ENCODE results near the gene SUOX.
"Not testable (repeated sequence)": the region's sequence is repeated elsewhere in the genome, so short reads cannot be mapped to it uniquely, and the experiment has no call there.

The SUOX gene

DNA sequence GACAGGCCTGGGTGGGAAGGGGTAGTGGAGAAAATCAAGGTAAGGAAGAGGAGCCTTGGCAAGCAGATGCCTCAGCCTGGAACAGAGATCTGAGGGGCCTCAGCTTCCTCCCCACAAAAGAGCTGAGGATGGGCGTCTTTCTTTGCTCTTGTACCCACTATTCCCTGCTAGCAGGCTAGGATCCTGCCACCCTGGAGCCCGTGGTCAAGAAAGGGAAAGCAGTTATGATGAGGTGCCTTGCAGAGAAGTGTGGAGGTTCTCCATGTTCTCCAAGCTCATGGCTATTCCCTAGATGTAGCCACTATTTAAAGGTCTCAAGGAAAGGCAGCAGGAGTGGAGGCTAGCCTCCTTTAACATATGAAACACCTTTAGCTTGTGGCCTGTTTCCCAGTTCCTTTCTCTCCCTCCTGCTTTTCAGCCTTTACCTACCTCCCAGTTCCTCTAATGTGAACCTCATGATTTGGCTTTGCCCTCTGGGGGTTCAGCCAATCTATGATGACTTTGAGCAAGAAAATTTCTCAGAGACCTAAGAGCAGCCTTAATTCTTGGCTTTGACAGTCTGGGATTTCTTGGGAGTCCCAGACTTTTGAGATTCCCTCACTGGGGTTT, 24.9 kb downstream of the SUOX start:
- no peak for DNase-seq

- DNase-seq: no peak
Measured at GRCh38 chr12:56028511-56029165, 31.6 kb downstream of the SUOX start.

GRCh38 chr12:56029166-56029519, 32.1 kb downstream of the SUOX start:
- no peak for DNase-seq

DNA sequence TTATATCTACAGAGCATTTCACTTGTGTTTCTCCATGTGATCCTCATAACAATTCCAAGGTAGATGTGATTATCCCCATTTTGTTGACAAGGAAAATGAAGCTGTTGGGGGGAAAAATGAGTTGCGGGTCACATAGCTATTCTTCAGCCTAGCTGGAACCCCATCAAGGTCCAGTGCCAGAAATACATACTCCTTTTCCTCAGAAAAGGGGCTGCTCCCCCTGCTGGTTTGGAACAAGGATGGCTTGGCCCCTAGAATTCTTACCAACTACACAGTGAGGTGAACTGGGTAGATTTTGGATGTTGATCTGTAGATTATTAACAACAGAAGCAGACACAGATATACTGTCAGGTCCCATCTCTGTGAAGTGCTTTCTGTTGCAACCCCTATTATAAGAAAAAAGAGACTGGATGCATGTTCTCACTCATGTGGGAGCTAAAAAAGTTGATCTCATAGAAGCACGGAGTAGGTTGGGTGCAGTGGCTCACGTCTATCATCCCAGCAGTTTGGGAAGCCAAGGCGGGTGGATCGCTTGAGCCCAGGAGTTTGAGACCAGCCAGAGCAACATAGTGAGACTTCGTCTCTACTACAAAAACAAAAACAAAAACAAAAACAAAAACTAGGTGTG, 32.7 kb downstream of the SUOX start:
- peak; percentile 61 for DNase-seq

- DNase-seq: peak; percentile 21
Measured at GRCh38 chr12:56031987-56032386, 34.9 kb downstream of the SUOX start.

DNA sequence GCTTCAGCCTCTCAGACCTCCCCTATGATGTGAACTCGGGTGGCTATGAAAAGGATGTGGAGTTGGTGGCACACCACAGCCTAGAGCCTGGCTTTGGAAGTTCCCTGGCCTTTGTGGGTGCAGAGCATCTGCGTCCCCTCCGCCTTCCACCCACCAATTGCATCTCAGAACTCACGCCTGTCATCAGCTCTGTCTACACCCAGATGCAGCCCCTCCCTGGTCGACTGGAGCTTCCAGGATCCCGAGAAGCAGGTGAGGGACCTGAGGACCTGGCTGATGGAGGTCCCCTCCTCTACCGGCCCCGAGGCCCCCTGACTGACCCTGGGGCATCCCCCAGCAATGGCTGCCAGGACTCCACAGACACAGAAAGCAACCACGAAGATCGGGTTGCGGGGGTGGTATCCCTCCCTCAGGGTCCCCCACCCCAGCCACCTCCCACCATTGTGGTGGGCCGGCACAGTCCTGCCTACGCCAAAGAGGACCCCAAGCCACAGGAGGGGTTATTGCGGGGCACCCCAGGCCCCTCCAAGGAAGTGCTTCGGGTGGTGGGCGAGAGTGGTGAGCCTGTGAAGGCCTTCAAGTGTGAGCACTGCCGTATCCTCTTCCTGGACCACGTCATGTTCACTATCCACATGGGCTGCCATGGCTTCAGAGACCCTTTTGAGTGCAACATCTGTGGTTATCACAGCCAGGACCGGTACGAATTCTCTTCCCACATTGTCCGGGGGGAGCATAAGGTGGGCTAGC, 37.7 kb downstream of the SUOX start:
- DNase-seq: no peak

- DNase-seq: no peak
Measured at GRCh38 chr12:56037161-56037560, 40.1 kb downstream of the SUOX start.

GRCh38 chr12:56038022-56038655, 41.1 kb downstream of the SUOX start:
- no peak for DNase-seq

DNA sequence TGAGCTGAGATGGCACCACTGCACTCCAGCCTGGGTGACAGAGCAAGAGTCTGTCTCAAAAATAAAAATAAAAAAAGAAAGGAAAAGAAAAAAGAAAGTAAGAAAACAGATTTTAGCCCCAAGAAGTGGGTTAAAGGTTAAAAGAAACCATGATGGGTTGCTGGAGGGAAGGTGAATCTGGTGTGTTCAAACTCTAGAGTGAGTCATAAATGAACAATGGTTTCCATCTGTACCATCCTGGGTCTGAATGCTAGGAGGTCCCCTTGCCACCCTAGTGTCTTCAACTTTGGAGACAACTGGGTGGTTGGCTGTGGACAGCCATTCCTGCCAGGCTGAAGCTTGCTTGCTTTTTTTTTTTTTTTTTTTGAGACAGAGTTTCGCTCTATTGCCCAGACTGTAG, 43.1 kb downstream of the SUOX start:
- peak; percentile 44 for DNase-seq

DNA sequence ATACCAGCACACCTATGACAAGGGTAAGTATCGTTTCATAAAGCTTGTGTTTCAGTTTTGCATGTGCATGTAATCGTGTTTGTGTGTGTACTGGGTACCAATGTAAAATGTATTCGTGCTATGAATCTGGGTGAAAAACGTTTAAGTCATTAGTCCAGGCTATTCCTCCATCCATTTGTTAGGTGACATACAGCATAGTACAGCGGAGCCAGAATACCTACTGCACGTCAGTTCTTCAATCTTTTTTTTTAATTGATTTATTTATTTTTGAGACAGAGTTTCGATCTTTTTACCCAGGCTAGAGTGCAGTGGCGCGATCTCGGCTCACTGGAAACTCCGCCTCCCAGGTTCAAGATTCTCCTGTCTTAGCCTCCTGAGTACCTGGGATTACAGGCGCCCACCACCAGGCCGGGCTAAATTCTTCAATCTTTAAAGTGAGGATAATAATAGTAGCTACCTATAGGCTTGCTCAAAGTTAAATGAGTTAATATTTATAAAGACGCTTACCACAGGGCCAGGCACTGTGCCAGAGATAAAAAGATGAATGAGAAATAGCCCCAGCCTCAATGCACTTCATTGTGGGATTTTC, 44.0 kb downstream of the SUOX start:
- DNase-seq: no peak

GRCh38 chr12:56041552-56042429, 44.7 kb downstream of the SUOX start, which contains the start of gene RPS26:
RPS26 (plus strand) TSS chr12:56041918; CDS start chr12:56042167, 249 bp downstream.
- peak; percentile 95 for DNase-seq

- not testable (repeated sequence) for DNase-seq
Measured at GRCh38 chr12:56042430-56042813, 45.3 kb downstream of the SUOX start.

DNA sequence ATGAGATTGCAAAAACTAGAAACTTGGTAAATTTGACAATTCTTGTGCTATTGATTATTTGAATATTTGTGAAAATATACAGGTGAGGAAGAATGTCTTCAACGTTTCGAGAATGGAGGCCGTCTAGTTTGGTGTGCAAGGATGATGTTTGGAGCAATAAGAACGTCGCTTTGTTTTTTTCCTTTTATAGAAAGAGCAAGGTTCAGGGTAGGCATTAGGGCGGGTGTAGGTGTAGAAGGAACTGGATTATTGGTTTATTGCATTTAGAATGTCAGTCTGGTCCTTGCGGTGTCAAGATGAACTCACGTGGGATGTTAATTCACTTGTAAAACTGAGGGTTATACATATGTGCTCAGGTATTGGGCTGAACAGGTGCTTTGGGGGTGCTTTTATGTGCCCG, 45.8 kb downstream of the SUOX start:
- DNase-seq: no peak

DNA sequence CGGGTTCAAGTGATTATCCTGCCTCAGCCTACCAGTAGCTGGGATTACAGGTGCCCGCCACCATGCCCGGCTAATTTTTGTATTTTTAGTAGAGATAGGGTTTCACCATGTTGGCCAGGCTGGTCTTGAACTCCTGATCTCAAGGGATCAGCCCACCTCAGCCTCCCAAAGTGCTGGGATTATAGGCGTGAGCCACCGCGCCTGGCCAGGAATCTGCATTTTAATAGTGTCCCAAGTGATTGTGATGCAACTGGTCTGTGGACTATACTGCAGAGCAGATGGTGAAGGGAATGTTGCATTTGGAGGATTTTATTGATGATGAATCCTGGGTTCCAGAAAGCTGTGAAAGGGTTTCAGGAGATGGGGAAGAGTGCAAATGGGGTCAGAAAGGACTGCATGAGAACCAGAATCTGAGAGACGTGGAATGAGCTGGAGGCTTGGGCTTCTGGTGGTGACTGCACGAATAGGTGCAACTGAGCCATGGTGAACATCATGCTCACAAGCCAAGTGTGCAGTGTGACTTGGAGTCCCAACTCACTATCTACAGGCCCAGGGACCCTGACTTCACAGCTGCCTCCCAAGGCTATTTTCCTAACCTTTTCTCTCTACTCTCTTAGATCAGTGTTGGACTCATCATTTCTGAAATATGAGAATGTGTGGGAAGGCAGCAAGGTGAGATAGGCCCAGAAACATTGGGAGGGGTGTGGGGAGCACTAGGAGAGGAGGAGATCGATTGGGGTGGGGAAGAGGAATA, 49.1 kb downstream of the SUOX start:
- DNase-seq: no peak

DNA sequence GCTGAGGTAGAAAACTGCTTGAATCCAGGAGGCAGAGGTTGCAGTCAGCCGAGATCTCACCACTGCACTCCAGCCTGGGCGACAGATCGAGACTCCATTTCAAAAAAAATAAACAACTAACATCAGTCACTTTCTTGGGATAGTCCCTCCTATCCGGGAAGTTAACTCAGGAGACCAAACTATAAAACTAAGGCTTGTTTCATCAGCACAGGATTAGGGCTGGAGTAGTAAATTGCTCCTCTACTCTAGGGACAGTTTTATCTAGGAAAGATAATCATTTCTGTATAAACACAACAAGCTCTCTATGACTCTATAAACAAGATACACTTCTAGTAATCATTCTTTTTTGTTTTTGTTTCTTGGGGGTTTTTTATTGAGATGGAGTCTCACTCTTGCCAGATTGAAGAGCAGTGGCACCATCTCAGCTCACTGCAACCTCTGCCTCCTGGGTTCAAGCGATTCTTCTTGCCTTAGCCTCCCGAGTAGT, 56.4 kb downstream of the SUOX start:
- no peak for DNase-seq
